CD4-positive, alpha-beta memory T cell (primary cell): ENCODE data around the gene PIP4K2A. TPM values are rescaled to one million over a fixed set of nuclear protein-coding genes. Genes with fewer than 3 reads are reported as not detected.

Source experiments
- CTCF ChIA-PET: fragments of 350-600 bp; sonication (Branson Sonifier 250); formaldehyde crosslinking; loops from one replicate; lab custom pipeline; 2021; ENCODE audit warnings: inconsistent platforms; ENCODE audit not compliant: partially characterized antibody; lab: Charles Lee
- POLR2A ChIA-PET: fragments of 350-600 bp; sonication (Branson Sonifier 250); formaldehyde crosslinking; loops from one replicate; lab custom pipeline; 2021; ENCODE audit not compliant: partially characterized antibody; lab: Charles Lee
- DNase-seq, 5 donors: peaks; one replicate each; pipeline versions ENCODE4 v3.0.0 to v3.0.0-alpha.2; 2020 to 2022; ENCODE audit warnings: mixed read lengths in 1 of 5
- H3K27ac ChIP-seq: one replicate; pipeline ENCODE4 v1.7.0; 2013; ENCODE audit warnings: low read depth, low read length
- H3K27me3 ChIP-seq: 2 replicates; pipeline ENCODE4 v1.7.0; 2013; ENCODE audit warnings: mild to moderate bottlenecking, low read length, moderate library complexity; ENCODE audit not compliant: insufficient read depth
- H3K36me3 ChIP-seq: 2 replicates; pipeline ENCODE4 v1.7.0; 2013; ENCODE audit warnings: mild to moderate bottlenecking, low read length, moderate library complexity; ENCODE audit not compliant: insufficient read depth
- H3K4me1 ChIP-seq: 2 replicates; pipeline ENCODE4 v1.7.0; 2013; ENCODE audit warnings: mild to moderate bottlenecking, low read length, moderate library complexity; ENCODE audit not compliant: insufficient read depth
- H3K4me3 ChIP-seq, 2 donors: one replicate each; pipeline ENCODE4 v1.7.0; 2013; ENCODE audit warnings: low read length in 2 of 2, mild to moderate bottlenecking in 1 of 2
- H3K9me3 ChIP-seq, 2 donors: one replicate each; pipeline ENCODE4 v1.7.0; 2013; ENCODE audit warnings: low read length in 2 of 2, control low read depth in 1 of 2; ENCODE audit not compliant: control insufficient read depth in 1 of 2
- H3K27ac Mint-ChIP-seq, 7 donors: one replicate each; pipeline ENCODE4 v1.8.0; 2020 to 2021; ENCODE audit warnings: mixed read lengths in 7 of 7, mild to moderate bottlenecking in 6 of 7, inconsistent platforms in 3 of 7, moderate library complexity in 3 of 7
- H3K27me3 Mint-ChIP-seq, 2 donors: one replicate each; pipeline ENCODE4 v1.8.0; 2020 to 2021; ENCODE audit warnings: mixed read lengths in 2 of 2
- H3K36me3 Mint-ChIP-seq, 2 donors: one replicate each; pipeline ENCODE4 v1.8.0; 2020 to 2021; ENCODE audit warnings: mixed read lengths in 2 of 2, inconsistent platforms in 1 of 2, mild to moderate bottlenecking in 1 of 2
- H3K4me1 Mint-ChIP-seq, 4 donors: one replicate each; pipeline ENCODE4 v1.8.0; 2020 to 2021; ENCODE audit warnings: mixed read lengths in 4 of 4, mild to moderate bottlenecking in 1 of 4
- H3K4me3 Mint-ChIP-seq, 8 donors: one replicate each; pipeline ENCODE4 v1.8.0; 2020 to 2021; ENCODE audit warnings: mixed read lengths in 8 of 8, mild to moderate bottlenecking in 7 of 8, moderate library complexity in 6 of 8, inconsistent platforms in 3 of 8
- H3K9me3 Mint-ChIP-seq, 8 donors: one replicate each; pipeline ENCODE4 v1.8.0; 2020 to 2021; ENCODE audit warnings: mixed read lengths in 8 of 8, mild to moderate bottlenecking in 5 of 8, inconsistent platforms in 3 of 8, moderate library complexity in 1 of 8
- intact Hi-C: fragments of 100-400 bp; cut with micrococcal nuclease; formaldehyde crosslinking; loops from one replicate; pipeline ENCODE4 v1.15.1; 2023
- polyA plus RNA-seq, 2 donors: library from polyadenylated mRNA; unstranded; fragments of 300-500 nt; fragmentation: Illumina TruSeq; gene quantifications; one replicate each; pipeline ENCODE4 v1.2.3, GENCODE V29; 2021
- total RNA-seq, 2 experiments: library from RNA; stranded (reverse); gene quantifications; one replicate each; pipeline ENCODE4 v1.2.3, GENCODE V29; 2021

Gene PIP4K2A
- total and polyA plus RNA-seq, 4 experiments from 2014 or later: 33.4 to 179 (median 129) TPM

GRCh38 chr10:22554461-22555182, 159.8 kb downstream of the PIP4K2A start:
- CTCF ChIA-PET: interaction anchor here (1.0 to 2.3 kb wide), 2 partner anchors 19 to 561 kb away, joined by 3 to 7 read pairs; no protein-coding TSS in a partner anchor
- intact Hi-C loops: loop anchor here (5.0 to 10.0 kb wide), 3 partner anchors 43 to 552 kb away; partner anchors contain the start of gene DNAJC1
- peaks cover 26% of the 10 kb centered on the region for H3K36me3 ChIP-seq

GRCh38 chr10:22553452-22553995, 160.9 kb downstream of the PIP4K2A start:
- H3K4me1 ChIP-seq: no peaks in the 10 kb centered on the region
- peaks cover 36 to 75% of the 10 kb centered on the region in 2 donors for H3K36me3 Mint-ChIP-seq
- H3K27me3 ChIP-seq: no peaks in the 10 kb centered on the region
- POLR2A ChIA-PET: no interaction called here
- H3K27ac ChIP-seq: no peak overlapping the region
- no peak for DNase-seq
- CTCF ChIA-PET: interaction anchor here (0.6 to 2.3 kb wide), 4 partner anchors 21 to 560 kb away, joined by 3 to 7 read pairs (median 3); no protein-coding TSS in a partner anchor
- H3K9me3 ChIP-seq: no peaks in the 10 kb centered on the region
- H3K9me3 Mint-ChIP-seq: no peaks in the 10 kb centered on the region
- H3K4me1 Mint-ChIP-seq: peaks cover 9 to 15% (median 12%) of the 10 kb centered on the region in 4 donors
- H3K27me3 Mint-ChIP-seq: no peaks in the 10 kb centered on the region
- peaks cover 24% of the 10 kb centered on the region for H3K36me3 ChIP-seq
- H3K27ac Mint-ChIP-seq: peak overlapping the region in 1 of 7 donors; percentile 22
- H3K4me3 ChIP-seq: no peak overlapping the region
- H3K4me3 Mint-ChIP-seq: no peak overlapping the region
- intact Hi-C loops: loop anchor here (5.0 to 10.0 kb wide), 3 partner anchors 44 to 551 kb away; partner anchors contain the start of gene DNAJC1

More at GRCh38 chr10:22554461-22555182, 159.8 kb downstream of the PIP4K2A start:
- Histone ChIP-seq H3K4me1 (no peaks in the 10 kb centered on the region), H3K9me3 (no peaks in the 10 kb centered on the region), H3K27ac (no peak overlapping the region), H3K27me3 (no peaks in the 10 kb centered on the region), H3K4me3 (no peak overlapping the region)
- Mint-ChIP-seq H3K4me3 (no peak overlapping the region), H3K36me3 (peaks cover 39 to 79% of the 10 kb centered on the region in 2 donors), H3K4me1 (peaks cover 10 to 15% (median 13%) of the 10 kb centered on the region in 4 donors), H3K27ac (peak overlapping the region in 1 of 7 donors; percentile 62), H3K27me3 (no peaks in the 10 kb centered on the region), H3K9me3 (peaks cover 0 to 1% (median 0%) of the 10 kb centered on the region in 8 donors)
- POLR2A ChIA-PET: no interaction called here
- no peak for DNase-seq

DNA sequence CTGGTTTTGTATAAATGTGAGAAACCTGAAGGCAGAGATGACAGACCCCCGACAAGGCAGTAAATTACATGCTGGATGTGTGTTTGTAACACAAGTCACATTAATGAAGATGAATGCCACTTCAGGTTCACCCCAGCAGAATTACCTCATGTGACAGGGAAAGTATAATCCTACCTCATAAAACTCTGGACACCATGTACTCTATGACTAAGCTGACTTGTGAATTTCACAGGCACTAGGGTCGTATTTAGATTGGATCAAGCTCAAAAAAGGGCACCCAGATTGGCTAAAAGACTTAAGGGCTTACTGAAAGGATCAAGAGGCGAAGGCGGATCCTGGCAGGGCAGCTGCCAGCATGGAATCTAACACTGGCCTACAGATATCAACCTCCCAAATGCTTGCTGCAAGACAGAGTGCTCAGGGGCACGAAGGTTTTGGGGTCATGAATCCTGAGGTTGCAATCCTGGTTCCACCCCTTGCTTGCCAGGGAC, 161.4 kb downstream of the PIP4K2A start:
- intact Hi-C loops: loop anchor here (5.0 to 10.0 kb wide), 3 partner anchors 44 to 551 kb away; partner anchors contain the start of gene DNAJC1
- Mint-ChIP-seq H3K9me3 (no peaks in the 10 kb centered on the region), H3K4me1 (peaks cover 9 to 15% (median 12%) of the 10 kb centered on the region in 4 donors), H3K36me3 (peaks cover 38 to 75% of the 10 kb centered on the region in 2 donors), H3K4me3 (no peak overlapping the region), H3K27ac (peak overlapping the region in 1 of 7 donors; percentile 22), H3K27me3 (no peaks in the 10 kb centered on the region)
- Histone ChIP-seq H3K4me3 (no peak overlapping the region), H3K27me3 (no peaks in the 10 kb centered on the region), H3K9me3 (no peaks in the 10 kb centered on the region), H3K27ac (no peak overlapping the region), H3K36me3 (peaks cover 26% of the 10 kb centered on the region), H3K4me1 (no peaks in the 10 kb centered on the region)
- ChIA-PET POLR2A (no interaction called here), CTCF (interaction anchor here (1.2 kb wide), 1 partner anchor 37 kb away, joined by 3 read pairs; no protein-coding TSS in a partner anchor)
- DNase-seq: no peak

DNA sequence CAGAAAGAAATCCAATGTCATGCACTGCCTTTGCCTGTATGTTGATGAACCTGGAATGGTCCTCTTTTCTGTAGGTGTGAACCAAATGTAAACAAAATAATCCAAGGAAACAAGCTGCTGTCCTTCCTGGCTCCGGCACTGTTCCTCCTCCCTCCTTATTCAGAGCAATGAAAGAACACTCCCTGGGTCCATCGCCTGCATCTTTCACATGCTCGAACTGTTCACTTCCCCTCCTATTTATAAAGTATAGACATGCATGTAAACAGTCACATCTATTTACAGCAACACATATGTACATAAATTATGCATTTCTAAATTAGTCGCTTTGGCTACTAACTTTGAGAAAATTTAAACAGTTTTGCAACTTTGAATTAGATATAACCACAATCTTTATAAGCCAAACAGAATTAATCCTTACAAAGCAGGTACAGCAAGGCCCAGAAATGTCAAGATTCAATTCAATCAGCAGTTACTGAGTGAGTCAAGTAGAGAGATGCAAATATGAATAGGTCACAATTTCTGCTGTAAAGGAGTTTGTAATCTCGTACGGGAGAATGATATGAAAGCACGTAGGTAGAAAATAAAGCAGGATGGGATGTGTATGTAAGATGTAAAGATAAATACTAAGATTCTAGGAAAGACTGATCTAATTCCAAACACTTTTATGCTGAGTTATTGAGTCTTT, 162.6 kb downstream of the PIP4K2A start:
- Histone ChIP-seq H3K4me1 (no peaks in the 10 kb centered on the region), H3K4me3 (no peak overlapping the region), H3K27me3 (no peaks in the 10 kb centered on the region), H3K9me3 (no peaks in the 10 kb centered on the region), H3K27ac (no peak overlapping the region), H3K36me3 (peaks cover 37% of the 10 kb centered on the region)
- H3K9me3 Mint-ChIP-seq: no peaks in the 10 kb centered on the region
- POLR2A ChIA-PET: no interaction called here
- H3K27me3 Mint-ChIP-seq: no peaks in the 10 kb centered on the region
- CTCF ChIA-PET: interaction anchor here (0.8 to 2.8 kb wide), 14 partner anchors 8 to 558 kb away, joined by 3 to 27 read pairs (median 4); no protein-coding TSS in a partner anchor
- intact Hi-C loops: loop anchor here (5.0 to 10.0 kb wide), 3 partner anchors 45 to 550 kb away; partner anchors contain the start of gene DNAJC1
- no peak overlapping the region for H3K4me3 Mint-ChIP-seq
- H3K4me1 Mint-ChIP-seq: peaks cover 11 to 15% (median 12%) of the 10 kb centered on the region in 4 donors
- no peak for DNase-seq
- peaks cover 49 to 81% of the 10 kb centered on the region in 2 donors for H3K36me3 Mint-ChIP-seq
- H3K27ac Mint-ChIP-seq: peak overlapping the region in 4 of 7 donors; percentile 2 to 64 (median 2)

DNA sequence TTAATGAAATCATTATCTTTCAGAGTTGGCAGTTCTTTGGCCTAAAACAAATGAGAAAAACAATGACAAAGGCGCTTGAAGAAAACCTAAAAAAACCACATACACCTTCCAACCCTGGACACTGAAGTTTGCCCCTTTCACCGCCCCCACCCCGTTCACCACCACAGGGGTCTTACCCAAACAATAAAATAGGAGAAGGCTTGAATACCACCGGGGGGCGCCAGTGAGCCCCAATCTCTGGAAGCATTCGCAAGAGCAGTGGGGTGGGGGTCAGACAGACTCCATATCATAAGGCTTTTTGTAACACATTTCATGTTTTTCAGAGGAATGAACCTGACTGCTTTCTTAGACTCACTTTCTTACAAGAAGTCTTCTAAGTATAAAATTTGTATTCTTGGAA, 163.6 kb downstream of the PIP4K2A start:
- intact Hi-C loops: loop anchor here (1.0 to 10.0 kb wide), 6 partner anchors 47 to 548 kb away; partner anchors contain the start of gene DNAJC1
- DNase-seq: peak; percentile 54 to 66 (median 59)
- Histone ChIP-seq H3K27me3 (no peaks in the 10 kb centered on the region), H3K4me1 (no peaks in the 10 kb centered on the region), H3K27ac (no peak overlapping the region), H3K4me3 (no peak overlapping the region), H3K9me3 (no peaks in the 10 kb centered on the region), H3K36me3 (peaks cover 40% of the 10 kb centered on the region)
- Mint-ChIP-seq H3K4me1 (peaks cover 12 to 15% (median 13%) of the 10 kb centered on the region in 4 donors), H3K4me3 (no peak overlapping the region), H3K27me3 (no peaks in the 10 kb centered on the region), H3K27ac (peak overlapping the region in 4 of 7 donors; percentile 2 to 86 (median 42)), H3K9me3 (no peaks in the 10 kb centered on the region), H3K36me3 (peaks cover 60 to 85% of the 10 kb centered on the region in 2 donors)
- ChIA-PET CTCF (interaction anchor here (0.8 to 2.8 kb wide), 14 partner anchors 11 to 557 kb away, joined by 3 to 27 read pairs (median 4); no protein-coding TSS in a partner anchor), POLR2A (no interaction called here)

DNA sequence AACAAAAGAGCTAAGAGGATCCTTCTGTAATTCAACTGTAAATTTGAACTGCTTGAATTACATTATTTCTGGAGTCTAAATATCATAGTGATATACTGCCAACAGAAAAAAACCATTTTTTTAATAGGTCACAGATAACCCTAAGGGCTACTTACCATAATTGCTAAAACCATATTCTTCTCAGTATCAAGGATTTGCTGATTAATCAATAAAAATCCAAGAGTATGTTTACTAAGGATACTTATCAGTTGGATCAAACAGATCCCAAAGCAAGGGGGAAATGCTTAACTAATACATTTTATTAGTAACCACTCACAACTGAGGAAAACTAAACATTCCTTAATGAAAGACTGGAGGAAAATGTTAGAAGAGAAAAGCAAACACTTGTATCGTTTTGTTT, 166.0 kb downstream of the PIP4K2A start:
- Histone ChIP-seq H3K4me3 (no peak overlapping the region), H3K4me1 (no peaks in the 10 kb centered on the region), H3K27me3 (no peaks in the 10 kb centered on the region), H3K36me3 (peaks cover 42% of the 10 kb centered on the region), H3K9me3 (no peaks in the 10 kb centered on the region), H3K27ac (no peak overlapping the region)
- ChIA-PET CTCF (interaction anchor here (0.8 to 2.8 kb wide), 3 partner anchors 9 to 556 kb away, joined by 3 to 15 read pairs (median 5); no protein-coding TSS in a partner anchor), POLR2A (interaction anchor here (1.4 kb wide), 1 partner anchor 319 kb away, joined by 3 read pairs; no protein-coding TSS in a partner anchor)
- no peak for DNase-seq
- intact Hi-C loops: no loop called here
- Mint-ChIP-seq H3K27me3 (no peaks in the 10 kb centered on the region), H3K4me3 (no peak overlapping the region), H3K9me3 (no peaks in the 10 kb centered on the region), H3K36me3 (peaks cover 67 to 81% of the 10 kb centered on the region in 2 donors), H3K4me1 (peaks cover 12 to 15% (median 14%) of the 10 kb centered on the region in 4 donors), H3K27ac (no peak overlapping the region)
